Measurements from ENCODE around the gene NALF2.

The NALF2 gene

DNA sequence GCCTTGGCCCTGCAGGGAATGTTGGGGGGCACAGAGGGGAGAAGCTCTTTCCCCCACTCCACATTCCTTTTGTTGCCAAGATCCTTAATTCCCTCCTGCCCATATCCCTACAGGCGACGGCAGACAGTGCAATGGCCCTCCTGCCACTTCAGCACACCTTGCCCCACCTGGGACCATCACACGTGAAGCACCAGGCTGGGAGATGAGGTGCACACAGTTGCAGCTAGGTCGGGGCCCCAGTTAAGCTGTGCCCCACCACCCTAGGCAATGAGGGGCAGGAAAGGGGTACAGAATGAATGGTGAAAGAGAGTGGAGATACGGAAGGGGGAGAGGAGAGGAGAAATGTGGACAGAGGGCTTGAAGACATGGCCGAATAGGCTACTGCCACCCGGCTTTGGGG, 26.2 kb downstream of the NALF2 start:
- H3K36me3 ChIP-seq (ENCODE audit: control insufficient read depth, insufficient read depth, low read length): no peaks in the 10 kb centered on the region
- no peaks in the 10 kb centered on the region for H3K27me3 ChIP-seq (replicated peaks; ENCODE audit: control insufficient read depth, insufficient read depth, low read length)
- DNase-seq (ENCODE audit: extremely low read depth, insufficient read length): no peak
- TF ChIP-seq, protein P1, sequence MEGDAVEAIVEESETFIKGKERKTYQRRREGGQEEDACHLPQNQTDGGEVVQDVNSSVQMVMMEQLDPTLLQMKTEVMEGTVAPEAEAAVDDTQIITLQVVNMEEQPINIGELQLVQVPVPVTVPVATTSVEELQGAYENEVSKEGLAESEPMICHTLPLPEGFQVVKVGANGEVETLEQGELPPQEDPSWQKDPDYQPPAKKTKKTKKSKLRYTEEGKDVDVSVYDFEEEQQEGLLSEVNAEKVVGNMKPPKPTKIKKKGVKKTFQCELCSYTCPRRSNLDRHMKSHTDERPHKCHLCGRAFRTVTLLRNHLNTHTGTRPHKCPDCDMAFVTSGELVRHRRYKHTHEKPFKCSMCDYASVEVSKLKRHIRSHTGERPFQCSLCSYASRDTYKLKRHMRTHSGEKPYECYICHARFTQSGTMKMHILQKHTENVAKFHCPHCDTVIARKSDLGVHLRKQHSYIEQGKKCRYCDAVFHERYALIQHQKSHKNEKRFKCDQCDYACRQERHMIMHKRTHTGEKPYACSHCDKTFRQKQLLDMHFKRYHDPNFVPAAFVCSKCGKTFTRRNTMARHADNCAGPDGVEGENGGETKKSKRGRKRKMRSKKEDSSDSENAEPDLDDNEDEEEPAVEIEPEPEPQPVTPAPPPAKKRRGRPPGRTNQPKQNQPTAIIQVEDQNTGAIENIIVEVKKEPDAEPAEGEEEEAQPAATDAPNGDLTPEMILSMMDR (IDR thresholded peaks at IDR 0.05; ENCODE audit: insufficient read depth, low read length, poor library complexity, severe bottlenecking): no peak
- no peak overlapping the region for H3K4me3 ChIP-seq (replicated peaks; ENCODE audit: low read depth, low read length)

DNA sequence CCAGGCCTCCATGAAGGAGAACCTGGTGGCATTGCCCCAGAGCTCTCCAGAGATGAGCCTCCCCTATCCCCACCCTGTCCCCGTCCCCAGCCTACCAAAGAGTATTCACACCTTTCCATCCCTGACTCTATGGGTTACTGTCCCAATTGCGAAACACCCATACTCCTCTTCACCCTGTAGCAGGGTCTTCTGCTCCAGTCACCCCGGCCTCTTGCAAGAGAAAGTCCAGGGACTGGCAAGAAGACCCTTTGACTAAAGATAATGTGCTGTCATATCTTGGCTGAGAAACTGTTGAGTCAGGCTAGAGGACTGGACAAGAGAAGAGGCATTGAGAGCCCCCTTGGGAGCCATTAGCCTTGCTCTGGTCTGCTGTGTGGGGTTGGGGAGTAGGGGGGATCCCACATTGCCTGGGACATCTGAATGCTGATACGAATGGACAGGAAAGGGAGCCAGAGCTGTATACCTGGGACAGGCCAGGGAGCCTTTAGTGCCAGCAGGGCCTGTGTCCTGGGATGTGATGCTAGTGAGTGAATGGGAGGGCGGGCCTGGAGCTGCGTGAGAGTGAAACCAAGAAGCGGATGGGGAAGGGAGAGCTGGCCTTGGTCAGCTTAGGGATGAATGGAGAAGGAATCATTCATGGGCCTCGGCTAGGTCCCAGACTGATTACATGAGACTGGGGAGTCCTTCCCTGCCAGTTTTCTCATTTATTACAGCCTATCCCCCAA, 27.1 kb downstream of the NALF2 start:
- Histone ChIP-seq H3K36me3 (ENCODE audit: control insufficient read depth, insufficient read depth, low read length) (no peaks in the 10 kb centered on the region), H3K27me3 (replicated peaks; ENCODE audit: control insufficient read depth, insufficient read depth, low read length) (no peaks in the 10 kb centered on the region), H3K4me3 (replicated peaks; ENCODE audit: low read depth, low read length) (no peak overlapping the region)
- TF ChIP-seq, protein P1 (IDR thresholded peaks at IDR 0.05; ENCODE audit: insufficient read depth, low read length, poor library complexity, severe bottlenecking): no peak
- DNase-seq (ENCODE audit: extremely low read depth, insufficient read length): no peak

DNA sequence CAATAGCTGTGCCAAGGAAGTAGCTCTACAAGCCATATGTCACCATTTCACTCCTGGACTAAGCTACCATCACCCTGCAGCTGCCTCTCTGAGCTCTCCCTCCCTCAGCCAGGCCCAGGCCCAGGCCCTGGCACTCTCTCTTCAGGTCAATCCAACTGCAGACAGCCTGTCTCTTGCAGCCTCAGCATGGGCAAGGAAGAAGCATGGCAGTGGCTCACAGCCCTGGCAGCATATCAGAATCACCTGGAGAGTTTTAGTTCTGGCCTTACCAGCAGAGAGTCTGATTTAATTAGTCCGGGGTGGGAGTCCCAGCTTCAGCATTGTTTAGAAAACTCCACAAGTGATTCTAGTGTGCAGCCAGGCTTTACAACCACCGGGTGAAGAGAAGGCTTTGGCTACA, 31.5 kb downstream of the NALF2 start:
- TF ChIP-seq, protein P1 (IDR thresholded peaks at IDR 0.05; ENCODE audit: insufficient read depth, low read length, poor library complexity, severe bottlenecking): no peak
- DNase-seq (ENCODE audit: extremely low read depth, insufficient read length): no peak
- H3K36me3 ChIP-seq (ENCODE audit: control insufficient read depth, insufficient read depth, low read length): no peaks in the 10 kb centered on the region
- H3K27me3 ChIP-seq (replicated peaks; ENCODE audit: control insufficient read depth, insufficient read depth, low read length): no peaks in the 10 kb centered on the region
- no peak overlapping the region for H3K4me3 ChIP-seq (replicated peaks; ENCODE audit: low read depth, low read length)

DNA sequence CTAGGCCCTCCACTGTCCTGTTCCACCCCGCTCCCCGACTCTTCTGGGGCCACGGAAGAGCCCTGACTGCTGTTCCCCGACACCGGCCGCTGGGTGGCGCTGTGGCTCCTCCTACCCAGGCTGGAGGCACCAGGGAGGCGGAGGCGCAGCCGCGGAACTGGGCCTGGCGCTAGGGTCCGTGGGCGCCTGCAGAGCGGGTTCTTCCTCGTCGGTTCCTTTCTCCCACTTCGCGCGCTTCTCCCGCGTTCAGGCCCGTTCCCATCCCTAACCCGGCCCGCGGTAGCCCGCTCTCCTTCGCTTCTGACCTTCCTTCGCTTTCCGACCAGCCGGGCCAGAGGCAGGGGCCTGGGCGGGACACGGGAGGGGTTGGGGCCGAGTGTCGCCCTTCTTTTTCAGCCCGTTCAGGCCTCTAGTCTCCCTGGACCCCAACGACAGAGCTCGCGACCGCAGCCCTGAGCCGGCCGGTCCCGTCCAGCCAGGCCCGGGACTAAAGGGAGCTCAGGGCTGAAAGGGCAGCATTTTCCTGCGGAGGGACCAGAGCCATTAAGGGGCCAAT, 34.3 kb downstream of the NALF2 start:
- TF ChIP-seq, protein P1 (IDR thresholded peaks at IDR 0.05; ENCODE audit: insufficient read depth, low read length, poor library complexity, severe bottlenecking): peak; percentile 78
- Histone ChIP-seq H3K4me3 (replicated peaks; ENCODE audit: low read depth, low read length) (no peak overlapping the region), H3K36me3 (ENCODE audit: control insufficient read depth, insufficient read depth, low read length) (no peaks in the 10 kb centered on the region), H3K27me3 (replicated peaks; ENCODE audit: control insufficient read depth, insufficient read depth, low read length) (no peaks in the 10 kb centered on the region)
- DNase-seq (ENCODE audit: extremely low read depth, insufficient read length): peak; percentile 50

DNA sequence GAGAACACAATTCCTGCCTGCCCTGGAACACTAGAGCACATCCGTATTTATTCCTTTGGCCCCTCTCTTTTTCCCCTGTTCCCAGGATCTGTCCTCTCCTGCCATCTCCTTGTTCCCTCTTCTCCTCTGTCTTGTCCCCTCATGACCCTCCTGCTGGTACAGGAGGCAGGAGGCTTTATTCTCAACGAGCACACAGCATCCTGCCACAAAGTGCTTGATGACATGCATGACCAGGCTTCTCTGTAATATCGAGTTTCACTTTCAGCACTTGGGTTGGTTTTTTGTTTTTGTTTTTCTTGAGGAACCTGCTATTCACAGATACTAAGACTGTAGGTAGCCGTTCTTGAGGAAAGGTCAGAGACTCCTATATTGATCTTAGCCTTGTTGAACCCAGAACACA, 35.3 kb downstream of the NALF2 start:
- Histone ChIP-seq H3K36me3 (ENCODE audit: control insufficient read depth, insufficient read depth, low read length) (no peaks in the 10 kb centered on the region), H3K27me3 (replicated peaks; ENCODE audit: control insufficient read depth, insufficient read depth, low read length) (no peaks in the 10 kb centered on the region), H3K4me3 (replicated peaks; ENCODE audit: low read depth, low read length) (no peak overlapping the region)
- TF ChIP-seq, protein P1 (IDR thresholded peaks at IDR 0.05; ENCODE audit: insufficient read depth, low read length, poor library complexity, severe bottlenecking): no peak
- DNase-seq (ENCODE audit: extremely low read depth, insufficient read length): no peak
